HEK293 (cell line): Measurements from ENCODE around the gene CDH22.

ENCODE experiments used
- CTCF ChIP-seq: fragments of 450-650 bp; formaldehyde crosslinking; IDR thresholded peaks from 2 replicates; pipeline ENCODE4 v1.5.1; 2016; ENCODE audit warnings: missing biosample characterization, missing genetic modification characterization
- GLI4 ChIP-seq: fragments of 450-650 bp; formaldehyde crosslinking; IDR thresholded peaks from 2 replicates; pipeline ENCODE4 v1.5.1; 2016; ENCODE audit warnings: missing biosample characterization, missing genetic modification characterization
- HIC1 ChIP-seq: fragments of 450-650 bp; formaldehyde crosslinking; IDR thresholded peaks from 2 replicates; pipeline ENCODE4 v1.5.1; 2016; ENCODE audit warnings: missing biosample characterization, missing genetic modification characterization
- INSM2 ChIP-seq: fragments of 450-650 bp; formaldehyde crosslinking; IDR thresholded peaks from 2 replicates; pipeline ENCODE4 v1.5.1; 2016; ENCODE audit warnings: missing biosample characterization, missing genetic modification characterization
- KLF9 ChIP-seq: fragments of 450-650 bp; formaldehyde crosslinking; IDR thresholded peaks from 2 replicates; pipeline ENCODE4 v1.5.1; 2016; ENCODE audit warnings: missing biosample characterization, missing genetic modification characterization, low read depth
- REPIN1 ChIP-seq: fragments of 450-650 bp; formaldehyde crosslinking; IDR thresholded peaks from 2 replicates; pipeline ENCODE4 v1.5.1; 2017; ENCODE audit warnings: missing biosample characterization, missing genetic modification characterization, low read depth
- TCF7L2 ChIP-seq: IDR thresholded peaks from 2 replicates; pipeline ENCODE4 v1.6.1; 2011; ENCODE audit warnings: low read depth, mild to moderate bottlenecking, inconsistent platforms, low read length, moderate library complexity, borderline replicate concordance
- TSHZ1 ChIP-seq: fragments of 450-650 bp; formaldehyde crosslinking; IDR thresholded peaks from 2 replicates; pipeline ENCODE4 v1.5.1; 2016; ENCODE audit warnings: missing biosample characterization, missing genetic modification characterization, borderline replicate concordance
- WT1 ChIP-seq: fragments of 450-650 bp; formaldehyde crosslinking; IDR thresholded peaks from 2 replicates; pipeline ENCODE4 v1.5.1; 2016; ENCODE audit warnings: missing biosample characterization, missing genetic modification characterization
- ZBTB17 ChIP-seq: fragments of 450-650 bp; formaldehyde crosslinking; IDR thresholded peaks from 2 replicates; pipeline ENCODE4 v1.5.1; 2016; ENCODE audit warnings: missing biosample characterization, missing genetic modification characterization
- ZBTB48 ChIP-seq: fragments of 450-650 bp; formaldehyde crosslinking; IDR thresholded peaks from 2 replicates; pipeline ENCODE4 v1.5.1; 2016; ENCODE audit warnings: missing biosample characterization, missing genetic modification characterization
- ZBTB49 ChIP-seq: fragments of 450-650 bp; formaldehyde crosslinking; IDR thresholded peaks from 2 replicates; pipeline ENCODE4 v1.5.1; 2016; ENCODE audit warnings: missing biosample characterization, missing genetic modification characterization, low read depth
- ZBTB6 ChIP-seq: fragments of 450-650 bp; formaldehyde crosslinking; IDR thresholded peaks from 2 replicates; pipeline ENCODE4 v1.5.1; 2017; ENCODE audit warnings: missing biosample characterization, missing genetic modification characterization
- ZFP3 ChIP-seq: fragments of 450-650 bp; formaldehyde crosslinking; IDR thresholded peaks from 2 replicates; pipeline ENCODE4 v1.5.1; 2016; ENCODE audit warnings: low read depth, missing biosample characterization, missing genetic modification characterization
- ZFP37 ChIP-seq: fragments of 450-650 bp; formaldehyde crosslinking; IDR thresholded peaks from 2 replicates; pipeline ENCODE4 v1.5.1; 2016; ENCODE audit warnings: missing biosample characterization, missing genetic modification characterization
- ZNF174 ChIP-seq: fragments of 450-650 bp; formaldehyde crosslinking; IDR thresholded peaks from 2 replicates; pipeline ENCODE4 v1.5.0; 2017; ENCODE audit warnings: missing biosample characterization, mild to moderate bottlenecking, missing genetic modification characterization
- ZNF184 ChIP-seq: fragments of 450-650 bp; IDR thresholded peaks from 2 replicates; pipeline ENCODE4 v1.5.1; 2018; ENCODE audit warnings: missing biosample characterization, mild to moderate bottlenecking, missing genetic modification characterization
- ZNF19 ChIP-seq: fragments of 450-650 bp; formaldehyde crosslinking; IDR thresholded peaks from 2 replicates; pipeline ENCODE4; 2016; ENCODE audit warnings: missing biosample characterization, missing genetic modification characterization, low read depth
- ZNF248 ChIP-seq: fragments of 450-650 bp; formaldehyde crosslinking; IDR thresholded peaks from 2 replicates; pipeline ENCODE4 v1.5.1; 2017; ENCODE audit warnings: missing biosample characterization, missing genetic modification characterization
- ZNF341 ChIP-seq: fragments of 450-650 bp; formaldehyde crosslinking; IDR thresholded peaks from 2 replicates; pipeline ENCODE4; 2016; ENCODE audit warnings: low read depth, missing biosample characterization, missing genetic modification characterization
- ZNF354C ChIP-seq: fragments of 450-650 bp; formaldehyde crosslinking; IDR thresholded peaks from 2 replicates; pipeline ENCODE4 v1.5.1; 2016; ENCODE audit warnings: missing biosample characterization, missing genetic modification characterization, low read depth, borderline replicate concordance
- ZNF366 ChIP-seq: fragments of 450-650 bp; formaldehyde crosslinking; conservative IDR thresholded peaks from 2 replicates; pipeline ENCODE4 v1.5.1; 2016; ENCODE audit warnings: missing biosample characterization, missing genetic modification characterization
- ZNF529 ChIP-seq: fragments of 450-650 bp; formaldehyde crosslinking; IDR thresholded peaks from 2 replicates; pipeline ENCODE4 v1.5.1; 2017; ENCODE audit warnings: missing genetic modification characterization, missing biosample characterization; ENCODE audit not compliant: insufficient replicate concordance
- ZNF571 ChIP-seq: fragments of 450-650 bp; formaldehyde crosslinking; IDR thresholded peaks from 2 replicates; pipeline ENCODE4 v1.5.0; 2017; ENCODE audit warnings: missing biosample characterization, missing genetic modification characterization
- ZNF701 ChIP-seq: fragments of 450-650 bp; formaldehyde crosslinking; IDR thresholded peaks from 2 replicates; pipeline ENCODE4 v1.5.1; 2016; ENCODE audit warnings: missing biosample characterization, missing genetic modification characterization
- ZNF785 ChIP-seq: fragments of 450-650 bp; formaldehyde crosslinking; IDR thresholded peaks from 2 replicates; pipeline ENCODE4 v1.5.1; 2016; ENCODE audit warnings: missing biosample characterization, missing genetic modification characterization

CDH22 gene

GRCh38 chr20:46243707-46244628, 64.3 kb downstream of the CDH22 start (continued):
- no peak for TF ChIP-seq ZNF248 (tag by site-specific recombination)
- no peak for TF ChIP-seq ZNF571 (tag by site-specific recombination)
- no peak for TF ChIP-seq ZNF785 (tag by site-specific recombination)
- no peak for TF ChIP-seq ZNF19 (tag by site-specific recombination)
- TF ChIP-seq ZBTB6: peak; percentile 58
- TF ChIP-seq ZFP37: no peak
- TF ChIP-seq HIC1 (tag by site-specific recombination): peak; percentile 55; the same call in 1 of the 2 replicates
- peak; percentile 66 for TF ChIP-seq ZBTB48 (tag by site-specific recombination)
- no peak for TF ChIP-seq KLF9 (tag by site-specific recombination)
- TF ChIP-seq INSM2 (tag by site-specific recombination): peak; percentile 53
- TF ChIP-seq ZFP3 (tag by site-specific recombination): no peak
- TF ChIP-seq ZNF354C (tag by site-specific recombination): no peak
- no peak for TF ChIP-seq CTCF (tag by site-specific recombination)
- no peak for TF ChIP-seq ZNF174 (tag by site-specific recombination)
- no peak for TF ChIP-seq REPIN1 (tag by site-specific recombination)
- no peak for TF ChIP-seq ZBTB49
- no peak for TF ChIP-seq GLI4 (tag by site-specific recombination)
- no peak for TF ChIP-seq TCF7L2
- peak; percentile 58 for TF ChIP-seq ZNF341 (tag by site-specific recombination)
- peak; percentile 87 for TF ChIP-seq ZBTB17
- peak; percentile 77 for TF ChIP-seq TSHZ1 (tag by site-specific recombination)
- TF ChIP-seq ZNF184: no peak
- no peak for TF ChIP-seq ZNF701 (tag by site-specific recombination)
- peak; percentile 51 for TF ChIP-seq ZNF366
- TF ChIP-seq ZNF529 (tag by site-specific recombination): no peak
- TF ChIP-seq WT1 (tag by site-specific recombination): peak; percentile 75
